ENCODE data around the gene BCL2. TPM values are rescaled to one million over a fixed set of nuclear protein-coding genes. Genes with fewer than 3 reads are reported as not detected.

Gene BCL2
- total RNA-seq, 8 experiments from 2014 or later = 0.97 to 29.2 (median 5.8) TPM

GRCh38 chr18:63079114-63079513 is 240.5 kb downstream of the BCL2 start:
- Histone ChIP-seq H3K4me3 (no peak overlapping the region), H3K4me1 (replicated peaks in 1 of 2) (peaks cover 0 to 5% of the 10 kb centered on the region in 2 donors), H3K27ac (no peak overlapping the region)
- ATAC-seq (replicated peaks in 6 of 8) = no peak
- 0 to 100% (median 90%) methylated on average over 1 of the region's 1 CpG; no CpG with 5 or more reads in 2 of the 10 experiments for WGBS, 10 experiments
- in situ Hi-C loops (cut with MboI; ENCODE audit: low pct_unique_long_range_greater_than_20kb in 2 of 9, low sequenced_read_pairs in 9 of 9, unreplicated experiment in 9 of 9) = no loop called here

DNA sequence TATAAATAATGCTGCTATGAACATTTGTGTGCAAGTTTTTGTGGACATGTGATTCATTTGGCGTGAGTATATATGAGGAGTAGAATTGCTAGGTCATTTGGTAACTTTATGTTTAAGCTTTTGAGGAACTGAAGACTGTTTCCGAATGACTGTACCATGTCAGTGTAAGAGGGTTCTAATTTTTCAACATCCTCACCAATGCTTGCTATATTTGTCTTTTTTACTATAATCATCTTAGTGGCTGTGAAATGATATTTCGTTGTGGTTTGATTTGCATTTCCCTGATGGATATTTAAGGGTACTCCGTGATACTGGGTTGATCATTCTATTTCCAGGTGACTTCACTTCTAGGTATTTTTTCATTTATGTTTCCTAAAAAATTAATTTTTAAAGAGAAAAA is 241.1 kb downstream of the BCL2 start:
- WGBS, 10 experiments = 27 to 95% (median 88%) methylated on average over 3 to 4 of the region's 4 CpGs
- in situ Hi-C loops (cut with MboI; ENCODE audit: low pct_unique_long_range_greater_than_20kb in 2 of 9, low sequenced_read_pairs in 9 of 9, unreplicated experiment in 9 of 9) = no loop called here
- no peak overlapping the region for H3K4me3 ChIP-seq
- ATAC-seq (replicated peaks in 6 of 8) = no peak
- H3K4me1 ChIP-seq (replicated peaks in 1 of 2) = no peaks in the 10 kb centered on the region
- H3K27ac ChIP-seq = no peak overlapping the region

GRCh38 chr18:63074981-63075404 is 244.6 kb downstream of the BCL2 start:
- H3K4me1 ChIP-seq (replicated peaks in 1 of 2) = peaks cover 0 to 13% of the 10 kb centered on the region in 2 donors
- H3K4me3 ChIP-seq = peak overlapping the region in 4 of 5 donors; percentile 5 to 20 (median 14)
- peak; percentile 59 to 99 (median 87) for ATAC-seq (replicated peaks in 6 of 8)
- in situ Hi-C loops (cut with MboI; ENCODE audit: low pct_unique_long_range_greater_than_20kb in 2 of 9, low sequenced_read_pairs in 9 of 9, unreplicated experiment in 9 of 9) = no loop called here
- 0 to 63% (median 24%) methylated on average over 1 to 19 of the region's 19 CpGs for WGBS, 10 experiments
- no peak overlapping the region for H3K27ac ChIP-seq

- WGBS, 10 experiments = 42 to 100% (median 86%) methylated on average over 1 to 2 of the region's 2 CpGs; no CpG with 5 or more reads in 3 of the 10 experiments
- no peak for ATAC-seq (replicated peaks in 6 of 8)
- peaks cover 0 to 13% of the 10 kb centered on the region in 2 donors for H3K4me1 ChIP-seq (replicated peaks in 1 of 2)
- in situ Hi-C loops (cut with MboI; ENCODE audit: low pct_unique_long_range_greater_than_20kb in 2 of 9, low sequenced_read_pairs in 9 of 9, unreplicated experiment in 9 of 9) = no loop called here
- H3K4me3 ChIP-seq = no peak overlapping the region
- H3K27ac ChIP-seq = no peak overlapping the region
Observed at GRCh38 chr18:63073481-63073880, 246.1 kb downstream of the BCL2 start.

Other genes starting within 250 kb of the BCL2 start
- 10 to 100 TPM; 12.3 to 28.1 (median 21.4) TPM for gene KDSR, start 47.4 kb upstream of the BCL2 start, total RNA-seq
- 10 to 100 TPM; 21.1 to 47.2 (median 35.3) TPM for gene VPS4B, start 102.7 kb upstream of the BCL2 start, total RNA-seq
- gene SERPINB5, start 157.2 kb upstream of the BCL2 start, total RNA-seq = under 1 TPM in 3 of 8 experiments, not detected in 5; 0.21 to 0.66 (median 0.41) TPM
- gene SERPINB12, start 222.6 kb upstream of the BCL2 start, total RNA-seq = under 1 TPM in 1 of 8 experiments, not detected in 7; 0.21 TPM